ENCODE data around the gene HSP90AB1. TPM values are rescaled to one million over a fixed set of nuclear protein-coding genes. Genes with fewer than 3 reads are reported as not detected.

Gene HSP90AB1
- total and polyA plus RNA-seq, 2 of the 8 experiments (the other 6 are each of a cell fraction or from before 2014, with no cell fraction given): 1,564 to 2,297 TPM

- no peak overlapping the region for H2AK5ac ChIP-seq (ENCODE audit: low read depth, low read length)
- H4K20me1 ChIP-seq (replicated peaks in 1 of 2; ENCODE audit: control insufficient read depth in 1 of 2, insufficient read depth in 2 of 2, low read length in 2 of 2): peaks cover 1 to 5% of the 10 kb centered on the region in 2 experiments
- peaks cover 7% of the 10 kb centered on the region; the same call in 1 of the 2 replicates for H3K79me1 ChIP-seq (ENCODE audit: low read depth, low read length)
- DNase-seq (ENCODE audit: low read depth in 1 of 2, low spot score in 2 of 2): no peak
- no peak overlapping the region for H4K91ac ChIP-seq (replicated peaks; ENCODE audit: insufficient read length, low read length)
- no peak overlapping the region for H2BK20ac ChIP-seq (ENCODE audit: low read length)
- no peak overlapping the region for H2BK15ac ChIP-seq (ENCODE audit: low read length)
- peaks cover 10% of the 10 kb centered on the region for H3K23me2 ChIP-seq (ENCODE audit: low read depth, low read length)
- ChIA-PET CTCF (ENCODE audit: partially characterized antibody) (interaction anchor here (0.7 to 19.0 kb wide), 6 partner anchors 9 to 176 kb away, joined by 3 to 330 read pairs (median 6); partner anchors contain the start of gene AARS2), POLR2A (ENCODE audit: partially characterized antibody) (interaction anchor here (0.8 to 15.1 kb wide), 6 partner anchors 11 to 48 kb away, joined by 3 to 581 read pairs (median 3); partner anchors contain the start of genes HSP90AB1 and SLC35B2)
- WGBS, 2 experiments (ENCODE audit: extremely low coverage in 1 of 2, insufficient coverage in 1 of 2, insufficient read length in 1 of 2, insufficient replicate concordance in 2 of 2, low coverage in 1 of 2, low lambda C conversion rate in 2 of 2, missing lambda C conversion rate in 1 of 2): 19% methylated on average over 13 of the region's 13 CpGs; no CpG with 5 or more reads in 1 of the 2 experiments
- no peak overlapping the region for H4K5ac ChIP-seq (ENCODE audit: insufficient read length, low read depth, low read length)
- no peak overlapping the region for H3K56ac ChIP-seq (replicated peaks; ENCODE audit: insufficient read length, low read depth, low read length)
- H3K36me3 ChIP-seq (ENCODE audit: control insufficient read depth in 2 of 4, insufficient read depth in 4 of 4, low read length in 3 of 4): peaks cover 3 to 10% (median 7%) of the 10 kb centered on the region in 4 experiments; a peak in 4 of 8 replicates
- 0 out of 2 replicates have a peak overlapping the region, but pooled peaks have one; percentile 23 for H2BK12ac ChIP-seq (ENCODE audit: low read depth, low read length)
- H3K23ac ChIP-seq (ENCODE audit: insufficient read length): no peak overlapping the region
- no peaks in the 10 kb centered on the region for H3K9me3 ChIP-seq (ENCODE audit: insufficient read depth in 2 of 2, low read depth in 1 of 2, low read length in 1 of 2)
- H3K9ac ChIP-seq (replicated peaks in 1 of 4; ENCODE audit: extremely low read depth in 1 of 4, low read depth in 3 of 4, low read length in 3 of 4): peak overlapping the region in 3 of 4 experiments; percentile 44 to 62 (median 51); a peak in 5 of 7 replicates
- peak overlapping the region; percentile 12 for H3K4ac ChIP-seq (replicated peaks; ENCODE audit: insufficient read length, low read depth, low read length)
- H3K4me1 ChIP-seq (replicated peaks in 1 of 4; ENCODE audit: control insufficient read depth in 3 of 4, insufficient read depth in 4 of 4, low read length in 3 of 4): peaks cover 12 to 41% (median 20%) of the 10 kb centered on the region in 4 experiments
- H2BK5ac ChIP-seq (ENCODE audit: low read depth, low read length): no peak overlapping the region
- H2BK120ac ChIP-seq (replicated peaks; ENCODE audit: low read depth, low read length): no peak overlapping the region
- no peak overlapping the region for H4K8ac ChIP-seq (ENCODE audit: extremely low read depth, insufficient read depth, low read length)
- H2AFZ ChIP-seq (ENCODE audit: low read length): no peak overlapping the region
- no peak overlapping the region for H3K14ac ChIP-seq (ENCODE audit: insufficient read length)
- H3K27ac ChIP-seq (ENCODE audit: low read depth, low read length): no peak overlapping the region
- peaks cover 0 to 10% of the 10 kb centered on the region in 2 experiments; a peak in 1 of 4 replicates for H3K79me2 ChIP-seq (ENCODE audit: control insufficient read depth in 1 of 2, insufficient read depth in 2 of 2, low read length in 2 of 2)
- 0 out of 2 replicates have a peak overlapping the region, but pooled peaks have one; percentile 38 for H3K18ac ChIP-seq (ENCODE audit: extremely low read depth, low read length)
- no peak for FAIRE-seq
- peak overlapping the region; percentile 57 to 85 (median 76) for H3K4me3 ChIP-seq (ENCODE audit: extremely low read depth in 1 of 4, insufficient read depth in 2 of 4, low read depth in 3 of 4, low read length in 4 of 4)
- peak overlapping the region; percentile 50 to 91 for H3K4me2 ChIP-seq (ENCODE audit: insufficient read depth in 1 of 2, low read depth in 2 of 2, low read length in 2 of 2)
- H3K27me3 ChIP-seq (replicated peaks in 1 of 4; ENCODE audit: control insufficient read depth in 3 of 4, extremely low read depth in 1 of 4, insufficient read depth in 3 of 4, low read length in 3 of 4): no peaks in the 10 kb centered on the region; a peak in 2 of 7 replicates
- no peak for TF ChIP-seq SP4 (IDR thresholded peaks at IDR 0.05; ENCODE audit: low read length)
Measured at GRCh38 chr6:44264154-44265006, 17.5 kb downstream of the HSP90AB1 start.
